COLO668 (cell line): ENCODE data around the gene NXPH4.

Source experiments
- DNase-seq: peaks from one replicate; lab custom pipeline; 2025; ENCODE audit not compliant: unreplicated experiment; lab: John Stamatoyannopoulos, UW

Gene NXPH4

DNA sequence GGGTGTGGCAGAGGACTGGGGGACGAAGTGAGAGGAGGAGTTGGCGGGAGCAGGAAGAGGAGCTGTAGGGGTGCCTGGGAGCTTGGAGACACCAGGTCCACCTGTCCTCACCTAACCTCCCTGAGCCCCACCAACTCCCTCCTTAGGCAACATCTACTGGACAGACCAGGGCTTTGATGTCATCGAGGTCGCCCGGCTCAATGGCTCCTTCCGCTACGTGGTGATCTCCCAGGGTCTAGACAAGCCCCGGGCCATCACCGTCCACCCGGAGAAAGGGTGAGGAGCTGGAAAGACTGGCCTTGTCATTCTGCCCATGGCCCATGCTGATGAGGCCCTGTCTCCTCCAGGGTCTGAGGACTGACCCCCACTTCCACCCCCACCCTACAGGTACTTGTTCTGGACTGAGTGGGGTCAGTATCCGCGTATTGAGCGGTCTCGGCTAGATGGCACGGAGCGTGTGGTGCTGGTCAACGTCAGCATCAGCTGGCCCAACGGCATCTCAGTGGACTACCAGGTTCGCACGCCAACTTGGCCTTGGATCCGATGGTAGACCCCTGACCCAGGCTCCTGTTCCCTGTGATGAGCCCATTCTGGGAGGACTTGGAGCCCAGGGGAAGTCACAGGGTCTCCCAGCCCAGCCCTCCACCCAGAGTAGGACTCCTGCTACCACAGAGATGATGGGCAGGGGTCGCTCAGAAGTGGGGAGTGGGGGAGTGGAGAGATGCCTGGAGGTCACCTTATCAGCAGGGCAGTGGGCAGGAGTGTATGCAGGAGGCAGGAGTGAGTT lies 32.5 kb upstream of the NXPH4 start:
- DNase-seq, result no peak

- DNase-seq, result no peak
Observed at GRCh38 chr12:57185403-57185802, 31.2 kb upstream of the NXPH4 start.

GRCh38 chr12:57185906-57186508 lies 30.6 kb upstream of the NXPH4 start:
- DNase-seq, result no peak

DNA sequence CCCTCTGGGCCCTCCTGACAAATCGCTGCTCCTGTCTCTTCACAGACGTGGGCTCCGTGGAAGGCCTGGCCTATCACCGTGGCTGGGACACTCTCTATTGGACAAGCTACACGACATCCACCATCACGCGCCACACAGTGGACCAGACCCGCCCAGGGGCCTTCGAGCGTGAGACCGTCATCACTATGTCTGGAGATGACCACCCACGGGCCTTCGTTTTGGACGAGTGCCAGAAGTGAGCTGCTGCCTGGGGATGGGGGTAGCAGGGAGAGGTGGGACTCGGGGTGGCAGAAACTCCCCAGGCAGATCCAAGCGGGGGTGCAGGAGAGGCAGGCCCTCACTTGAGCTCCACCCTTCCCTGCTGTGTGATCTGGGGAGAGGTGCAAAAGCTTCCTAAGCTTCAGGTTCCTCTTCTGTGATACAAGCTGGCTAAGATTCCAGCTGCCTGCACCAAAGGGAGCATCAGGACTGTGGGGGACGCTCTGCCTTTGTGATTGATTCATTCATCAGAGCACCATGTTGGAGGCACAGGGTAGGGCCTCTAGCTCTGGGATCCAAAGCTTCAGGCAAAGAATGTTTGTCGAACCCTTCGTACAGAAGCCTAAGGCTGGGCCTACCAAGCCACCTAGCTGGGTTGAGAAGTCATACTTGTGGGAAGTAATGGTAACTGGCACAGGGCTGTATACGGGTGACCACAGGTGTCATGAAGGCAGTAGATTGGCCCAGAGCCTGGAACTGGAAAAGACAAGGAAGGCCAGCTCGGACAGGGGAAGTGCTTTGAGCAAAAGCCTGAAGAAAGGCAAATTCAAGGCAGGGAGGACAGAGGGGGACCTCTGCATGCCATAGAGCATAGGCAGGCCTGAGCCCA lies 29.1 kb upstream of the NXPH4 start:
- no peak for DNase-seq

DNA sequence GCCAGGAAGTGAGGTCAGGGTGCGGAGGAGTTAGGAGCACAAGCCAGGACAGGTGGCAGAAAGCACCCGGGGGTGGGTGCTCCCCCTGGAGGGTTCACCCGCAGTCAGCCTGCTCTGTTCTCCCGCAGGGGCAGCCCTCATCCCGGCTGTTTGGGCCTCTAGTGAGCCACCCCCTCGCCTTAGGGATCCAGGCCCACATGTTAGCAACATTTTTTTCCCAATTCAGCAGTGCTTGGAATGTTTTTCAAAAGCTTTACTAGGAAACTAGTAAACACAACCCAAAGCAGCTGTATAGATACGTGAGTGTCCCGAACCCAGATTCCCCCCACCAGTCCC lies 28.5 kb upstream of the NXPH4 start:
- no peak for DNase-seq

- DNase-seq, result no peak
Observed at GRCh38 chr12:57190037-57190436, 26.6 kb upstream of the NXPH4 start.

- DNase-seq, result no peak
Observed at GRCh38 chr12:57190821-57191220, 25.8 kb upstream of the NXPH4 start.

GRCh38 chr12:57191410-57191809 lies 25.2 kb upstream of the NXPH4 start:
- no peak for DNase-seq

DNA sequence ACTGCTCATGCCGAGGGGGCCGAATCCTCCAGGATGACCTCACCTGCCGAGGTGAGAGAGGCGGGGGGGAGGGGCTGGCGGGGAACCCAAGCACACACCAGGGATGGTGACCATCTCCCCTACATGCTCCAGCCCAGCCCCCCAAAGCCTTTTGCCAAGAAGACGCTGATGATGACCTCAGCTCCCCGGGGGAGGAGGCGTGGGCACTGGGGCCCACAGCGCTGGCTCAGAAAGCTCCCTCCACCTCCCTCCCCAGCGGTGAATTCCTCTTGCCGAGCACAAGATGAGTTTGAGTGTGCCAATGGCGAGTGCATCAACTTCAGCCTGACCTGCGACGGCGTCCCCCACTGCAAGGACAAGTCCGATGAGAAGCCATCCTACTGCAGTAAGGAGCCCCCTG lies 23.7 kb upstream of the NXPH4 start:
- peak; percentile 50 for DNase-seq

DNA sequence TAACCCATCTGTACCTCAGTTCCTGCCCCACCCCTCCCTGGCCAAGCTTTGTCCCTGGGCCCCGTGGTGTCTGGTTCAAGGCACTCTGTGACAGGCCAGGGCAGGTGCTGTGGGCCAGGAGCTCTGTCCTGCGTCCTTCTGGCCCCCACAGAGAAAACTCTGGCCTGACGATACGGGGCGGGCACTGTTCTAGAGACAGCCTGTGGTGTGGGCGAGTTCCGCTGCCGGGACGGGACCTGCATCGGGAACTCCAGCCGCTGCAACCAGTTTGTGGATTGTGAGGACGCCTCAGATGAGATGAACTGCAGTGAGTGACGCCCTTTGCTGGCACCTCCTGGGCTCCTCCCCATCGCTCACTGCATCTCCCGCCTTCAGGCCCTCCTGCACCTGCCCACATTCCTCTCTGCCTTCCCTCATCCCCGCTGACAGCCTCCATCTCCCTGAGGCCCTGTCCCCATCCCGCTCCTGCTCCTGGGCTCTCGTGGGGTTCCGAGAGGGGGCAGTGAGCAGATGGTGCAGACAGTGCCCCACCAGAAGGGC lies 22.8 kb upstream of the NXPH4 start:
- peak; percentile 33 for DNase-seq

- peak; percentile 45 for DNase-seq
Observed at GRCh38 chr12:57194253-57194652, 22.3 kb upstream of the NXPH4 start.

GRCh38 chr12:57195186-57195585 lies 21.4 kb upstream of the NXPH4 start:
- no peak for DNase-seq

DNA sequence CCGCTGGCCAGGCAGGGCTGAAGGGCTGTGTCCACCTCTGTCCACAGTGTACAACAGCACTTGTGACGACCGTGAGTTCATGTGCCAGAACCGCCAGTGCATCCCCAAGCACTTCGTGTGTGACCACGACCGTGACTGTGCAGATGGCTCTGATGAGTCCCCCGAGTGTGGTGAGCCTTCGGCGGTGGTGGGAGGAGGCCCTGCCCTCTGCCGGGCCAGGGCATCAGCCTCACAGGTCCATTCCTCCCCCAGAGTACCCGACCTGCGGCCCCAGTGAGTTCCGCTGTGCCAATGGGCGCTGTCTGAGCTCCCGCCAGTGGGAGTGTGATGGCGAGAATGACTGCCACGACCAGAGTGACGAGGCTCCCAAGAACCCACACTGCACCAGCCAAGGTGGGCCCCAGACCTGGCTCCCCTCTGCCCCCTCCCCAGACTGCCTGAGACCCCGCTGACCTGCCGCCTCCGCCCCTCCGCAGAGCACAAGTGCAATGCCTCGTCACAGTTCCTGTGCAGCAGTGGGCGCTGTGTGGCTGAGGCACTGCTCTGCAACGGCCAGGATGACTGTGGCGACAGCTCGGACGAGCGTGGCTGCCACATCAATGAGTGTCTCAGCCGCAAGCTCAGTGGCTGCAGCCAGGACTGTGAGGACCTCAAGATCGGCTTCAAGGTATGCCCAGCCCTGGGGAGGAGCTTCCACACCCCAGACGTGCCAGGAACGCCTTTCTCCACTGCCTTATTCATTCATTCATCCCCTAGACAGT lies 20.8 kb upstream of the NXPH4 start:
- DNase-seq, result no peak

DNA sequence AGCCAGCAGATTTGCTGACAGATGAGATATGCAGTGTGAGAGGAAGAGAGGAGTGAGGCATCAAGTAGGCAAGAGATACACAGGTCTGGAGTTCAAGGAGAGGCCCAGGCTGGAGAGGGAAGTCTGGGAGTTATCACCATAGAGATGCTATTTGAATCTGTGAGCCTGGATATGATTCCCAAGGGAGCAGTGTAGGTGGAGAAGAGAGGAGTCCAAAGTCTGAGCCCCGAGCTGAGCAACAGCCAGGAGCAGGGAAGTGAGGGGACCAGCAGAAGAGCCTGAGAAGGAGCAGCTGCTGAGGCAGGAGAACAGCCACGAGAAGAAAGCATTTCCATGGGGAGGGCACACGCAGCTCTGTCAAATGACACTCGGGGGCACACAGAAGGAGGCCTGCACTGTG lies 20.2 kb upstream of the NXPH4 start:
- DNase-seq, result no peak

GRCh38 chr12:57196956-57197355 lies 19.6 kb upstream of the NXPH4 start:
- DNase-seq, result no peak

- DNase-seq, result no peak
Observed at GRCh38 chr12:57198329-57198728, 18.3 kb upstream of the NXPH4 start.

DNA sequence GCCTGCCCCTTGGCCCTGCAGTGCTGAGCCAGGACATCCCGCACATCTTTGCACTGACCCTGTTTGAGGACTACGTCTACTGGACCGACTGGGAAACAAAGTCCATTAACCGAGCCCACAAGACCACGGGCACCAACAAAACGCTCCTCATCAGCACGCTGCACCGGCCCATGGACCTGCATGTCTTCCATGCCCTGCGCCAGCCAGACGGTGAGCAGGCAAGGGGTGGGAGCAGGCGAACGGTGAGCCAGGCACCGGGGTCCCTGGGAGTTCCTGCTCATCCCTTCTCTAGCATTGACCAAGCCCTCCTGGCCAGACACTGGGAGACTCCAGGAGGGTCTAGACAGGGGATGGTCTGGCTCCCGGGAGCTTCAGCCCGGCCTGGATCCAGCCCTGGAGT lies 17.4 kb upstream of the NXPH4 start:
- DNase-seq, result no peak

DNA sequence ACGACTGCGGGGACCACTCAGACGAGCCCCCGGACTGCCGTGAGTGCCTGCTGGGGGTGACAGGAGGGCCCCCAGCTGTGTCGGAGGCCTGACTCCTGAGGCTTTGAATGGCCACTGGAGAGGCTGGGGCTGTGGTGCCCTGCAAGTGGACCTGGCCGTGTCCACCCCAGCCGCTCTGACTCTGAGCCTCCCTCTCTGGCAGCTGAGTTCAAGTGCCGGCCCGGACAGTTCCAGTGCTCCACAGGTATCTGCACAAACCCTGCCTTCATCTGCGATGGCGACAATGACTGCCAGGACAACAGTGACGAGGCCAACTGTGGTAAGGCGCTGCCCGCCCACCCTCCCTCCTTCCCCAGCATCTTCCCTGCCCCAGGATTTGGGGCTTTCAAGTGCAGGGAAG lies 16.1 kb upstream of the NXPH4 start:
- DNase-seq, result no peak

DNA sequence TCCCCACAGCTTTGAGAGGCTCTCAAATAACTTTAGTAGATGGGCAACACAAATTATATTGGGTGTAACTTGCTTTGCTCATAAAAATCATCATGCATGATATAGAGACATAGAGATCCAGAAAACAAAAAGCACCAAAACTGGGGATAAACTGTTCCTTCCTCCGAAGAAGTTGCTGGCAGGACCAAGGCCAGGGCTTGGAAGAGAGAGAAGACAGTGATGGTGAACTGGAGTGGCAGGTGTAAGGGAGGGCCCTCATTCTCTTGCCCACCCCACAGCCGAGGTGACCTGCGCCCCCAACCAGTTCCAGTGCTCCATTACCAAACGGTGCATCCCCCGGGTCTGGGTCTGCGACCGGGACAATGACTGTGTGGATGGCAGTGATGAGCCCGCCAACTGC lies 15.4 kb upstream of the NXPH4 start:
- DNase-seq, result no peak

DNA sequence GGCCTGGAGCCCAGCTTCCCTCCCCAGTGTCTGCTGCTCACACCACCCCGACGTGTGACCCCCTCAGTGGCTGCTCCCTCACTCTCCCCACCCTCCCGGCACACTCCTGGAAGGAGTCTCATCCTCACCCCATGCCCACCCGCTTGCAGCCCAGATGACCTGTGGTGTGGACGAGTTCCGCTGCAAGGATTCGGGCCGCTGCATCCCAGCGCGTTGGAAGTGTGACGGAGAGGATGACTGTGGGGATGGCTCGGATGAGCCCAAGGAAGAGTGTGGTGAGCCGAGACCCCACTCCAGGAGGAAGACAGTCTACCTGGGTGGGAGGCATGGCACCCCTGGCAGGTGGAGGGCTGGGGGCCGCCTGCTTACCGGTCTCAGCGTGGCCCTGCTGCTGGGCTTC lies 15.0 kb upstream of the NXPH4 start:
- no peak for DNase-seq

- DNase-seq, result no peak
Observed at GRCh38 chr12:57202321-57202720, 14.3 kb upstream of the NXPH4 start.
